ENCODE data around the gene MPRIP. TPM values are rescaled to one million over a fixed set of nuclear protein-coding genes. Genes with fewer than 3 reads are reported as not detected.
"Not testable (repeated sequence)": the region's sequence is repeated elsewhere in the genome, so short reads cannot be mapped to it uniquely, and the experiment has no call there.

Gene MPRIP
- total RNA-seq, 8 experiments from 2014 or later = 35.0 to 136 (median 91.5) TPM

- 50 to 100% (median 92%) methylated on average over 2 to 6 of the region's 14 CpGs; no CpG with 5 or more reads in 2 of the 10 experiments for WGBS, 10 experiments
- Histone ChIP-seq H3K4me3 (no peak overlapping the region), H3K27ac (peak overlapping the region in 1 of 2 donors; percentile 75), H3K4me1 (replicated peaks in 1 of 2) (peaks cover 7 to 27% of the 10 kb centered on the region in 2 donors)
- in situ Hi-C loops (cut with MboI; ENCODE audit: low pct_unique_long_range_greater_than_20kb in 2 of 9, low sequenced_read_pairs in 9 of 9, unreplicated experiment in 9 of 9) = no loop called here
- ATAC-seq (replicated peaks in 6 of 8) = peak in 5 of 8 experiments; percentile 19 to 90 (median 41)
Observed at GRCh38 chr17:17134051-17134956, 92.0 kb downstream of the MPRIP start.

- peak overlapping the region in 1 of 2 donors; percentile 75 for H3K27ac ChIP-seq
- 70 to 100% (median 91%) methylated on average over 1 to 2 of the region's 3 CpGs; no CpG with 5 or more reads in 4 of the 10 experiments for WGBS, 10 experiments
- no peak overlapping the region for H3K4me3 ChIP-seq
- ATAC-seq (replicated peaks in 6 of 8) = peak in 1 of 8 experiments; percentile 34
- in situ Hi-C loops (cut with MboI; ENCODE audit: low pct_unique_long_range_greater_than_20kb in 2 of 9, low sequenced_read_pairs in 9 of 9, unreplicated experiment in 9 of 9) = no loop called here
- H3K4me1 ChIP-seq (replicated peaks in 1 of 2) = peaks cover 7 to 27% of the 10 kb centered on the region in 2 donors
Observed at GRCh38 chr17:17134957-17135333, 92.7 kb downstream of the MPRIP start.

- in situ Hi-C loops (cut with MboI; ENCODE audit: low pct_unique_long_range_greater_than_20kb in 2 of 9, low sequenced_read_pairs in 9 of 9, unreplicated experiment in 9 of 9); H3K27ac ChIP-seq; H3K4me3 ChIP-seq; ATAC-seq (replicated peaks in 6 of 8): not testable (repeated sequence)
- H3K4me1 ChIP-seq (replicated peaks in 1 of 2) = peaks cover 7 to 25% of the 10 kb centered on the region in 2 donors
- 80 to 100% (median 100%) methylated on average over 1 to 2 of the region's 5 CpGs; no CpG with 5 or more reads in 6 of the 10 experiments for WGBS, 10 experiments
Observed at GRCh38 chr17:17136221-17136620, 94.0 kb downstream of the MPRIP start.

- peaks cover 0 to 14% of the 10 kb centered on the region in 2 donors for H3K4me1 ChIP-seq (replicated peaks in 1 of 2)
- no peak for ATAC-seq (replicated peaks in 6 of 8)
- in situ Hi-C loops (cut with MboI; ENCODE audit: low pct_unique_long_range_greater_than_20kb in 2 of 9, low sequenced_read_pairs in 9 of 9, unreplicated experiment in 9 of 9) = no loop called here
- WGBS, 10 experiments = 75 to 100% (median 93%) methylated on average over 1 to 8 of the region's 30 CpGs; no CpG with 5 or more reads in 3 of the 10 experiments
- no peak overlapping the region for H3K27ac ChIP-seq
- H3K4me3 ChIP-seq = no peak overlapping the region
Observed at GRCh38 chr17:17137731-17138585, 95.7 kb downstream of the MPRIP start.

GRCh38 chr17:17139972-17140589 is 97.8 kb downstream of the MPRIP start:
- ATAC-seq (replicated peaks in 6 of 8) = no peak
- WGBS, 10 experiments = 71 to 100% (median 88%) methylated on average over 1 to 6 of the region's 7 CpGs; no CpG with 5 or more reads in 3 of the 10 experiments
- Histone ChIP-seq H3K4me3 (no peak overlapping the region), H3K27ac (no peak overlapping the region), H3K4me1 (replicated peaks in 1 of 2) (peaks cover 0 to 3% of the 10 kb centered on the region in 2 donors)
- in situ Hi-C loops (cut with MboI; ENCODE audit: low pct_unique_long_range_greater_than_20kb in 2 of 9, low sequenced_read_pairs in 9 of 9, unreplicated experiment in 9 of 9) = no loop called here

GRCh38 chr17:17140590-17140980 is 98.3 kb downstream of the MPRIP start:
- WGBS, 10 experiments = 50 to 100% (median 85%) methylated on average over 1 to 3 of the region's 5 CpGs; no CpG with 5 or more reads in 6 of the 10 experiments
- no peak overlapping the region for H3K4me3 ChIP-seq
- ATAC-seq (replicated peaks in 6 of 8) = peak in 3 of 8 experiments; percentile 12 to 29 (median 17)
- no peak overlapping the region for H3K27ac ChIP-seq
- H3K4me1 ChIP-seq (replicated peaks in 1 of 2) = peaks cover 0 to 3% of the 10 kb centered on the region in 2 donors
- in situ Hi-C loops (cut with MboI; ENCODE audit: low pct_unique_long_range_greater_than_20kb in 2 of 9, low sequenced_read_pairs in 9 of 9, unreplicated experiment in 9 of 9) = no loop called here

GRCh38 chr17:17141279-17141678 is 99.0 kb downstream of the MPRIP start:
- 56 to 100% (median 72%) methylated on average over 2 to 10 of the region's 12 CpGs; no CpG with 5 or more reads in 4 of the 10 experiments for WGBS, 10 experiments
- no peak overlapping the region for H3K27ac ChIP-seq
- H3K4me1 ChIP-seq (replicated peaks in 1 of 2) = peaks cover 0 to 3% of the 10 kb centered on the region in 2 donors
- no peak for ATAC-seq (replicated peaks in 6 of 8)
- in situ Hi-C loops (cut with MboI; ENCODE audit: low pct_unique_long_range_greater_than_20kb in 2 of 9, low sequenced_read_pairs in 9 of 9, unreplicated experiment in 9 of 9) = no loop called here
- H3K4me3 ChIP-seq = no peak overlapping the region

GRCh38 chr17:17141860-17142552 is 99.7 kb downstream of the MPRIP start:
- 20 to 100% (median 48%) methylated on average over 1 to 13 of the region's 23 CpGs; no CpG with 5 or more reads in 2 of the 10 experiments for WGBS, 10 experiments
- H3K4me1 ChIP-seq (replicated peaks in 1 of 2) = peaks cover 0 to 3% of the 10 kb centered on the region in 2 donors
- H3K27ac ChIP-seq = no peak overlapping the region
- in situ Hi-C loops (cut with MboI; ENCODE audit: low pct_unique_long_range_greater_than_20kb in 2 of 9, low sequenced_read_pairs in 9 of 9, unreplicated experiment in 9 of 9) = no loop called here
- H3K4me3 ChIP-seq = no peak overlapping the region
- peak; percentile 50 to 78 (median 67) for ATAC-seq (replicated peaks in 6 of 8)

GRCh38 chr17:17142556-17142955 is 100.3 kb downstream of the MPRIP start:
- in situ Hi-C loops (cut with MboI; ENCODE audit: low pct_unique_long_range_greater_than_20kb in 2 of 9, low sequenced_read_pairs in 9 of 9, unreplicated experiment in 9 of 9) = no loop called here
- H3K27ac ChIP-seq = no peak overlapping the region
- H3K4me3 ChIP-seq = no peak overlapping the region
- peaks cover 0 to 3% of the 10 kb centered on the region in 2 donors for H3K4me1 ChIP-seq (replicated peaks in 1 of 2)
- WGBS, 10 experiments = 100% methylated on average over 1 of the region's 11 CpGs; no CpG with 5 or more reads in 8 of the 10 experiments
- ATAC-seq (replicated peaks in 6 of 8) = no peak

- Histone ChIP-seq H3K4me3 (no peak overlapping the region), H3K4me1 (replicated peaks in 1 of 2) (peaks cover 0 to 3% of the 10 kb centered on the region in 2 donors), H3K27ac (no peak overlapping the region)
- no peak for ATAC-seq (replicated peaks in 6 of 8)
- 93% methylated on average over 3 of the region's 19 CpGs; no CpG with 5 or more reads in 8 of the 10 experiments for WGBS, 10 experiments
- in situ Hi-C loops (cut with MboI; ENCODE audit: low pct_unique_long_range_greater_than_20kb in 2 of 9, low sequenced_read_pairs in 9 of 9, unreplicated experiment in 9 of 9) = no loop called here
Observed at GRCh38 chr17:17143501-17143900, 101.2 kb downstream of the MPRIP start.

- Histone ChIP-seq H3K27ac (no peak overlapping the region), H3K4me1 (replicated peaks in 1 of 2) (peaks cover 0 to 3% of the 10 kb centered on the region in 2 donors), H3K4me3 (no peak overlapping the region)
- in situ Hi-C loops (cut with MboI; ENCODE audit: low pct_unique_long_range_greater_than_20kb in 2 of 9, low sequenced_read_pairs in 9 of 9, unreplicated experiment in 9 of 9) = no loop called here
- no peak for ATAC-seq (replicated peaks in 6 of 8)
- WGBS, 10 experiments = 97 to 100% methylated on average over 3 to 4 of the region's 4 CpGs; no CpG with 5 or more reads in 8 of the 10 experiments
Observed at GRCh38 chr17:17144061-17144460, 101.8 kb downstream of the MPRIP start.
